Mucosa of descending colon (tissue), 3 donors: ENCODE data around the gene NFAM1. TPM values are rescaled to one million over a fixed set of nuclear protein-coding genes. Genes with fewer than 3 reads are reported as not detected.

ENCODE experiments used
- ATAC-seq: fragments of 200-7000 bp; cut with Tn5 transposase; one replicate; pipeline ENCODE4 v1.9.1; 2020; ENCODE audit warnings: mild to moderate bottlenecking, moderate library complexity
- DNase-seq, 3 donors: peaks; one replicate each; pipeline ENCODE4 v3.0.0-alpha.2; 2020
- H3K36me3 ChIP-seq: fragments of 200-600 bp; one replicate; pipeline ENCODE4 v1.8.0; 2021; ENCODE audit warnings: low read depth, mild to moderate bottlenecking
- H3K4me1 ChIP-seq: fragments of 200-600 bp; one replicate; pipeline ENCODE4 v1.8.0; 2021; ENCODE audit warnings: low read depth, mild to moderate bottlenecking
- H3K4me3 ChIP-seq: fragments of 200-600 bp; one replicate; pipeline ENCODE4 v1.8.0; 2021; ENCODE audit warnings: mild to moderate bottlenecking
- H3K9me3 ChIP-seq: fragments of 200-600 bp; one replicate; pipeline ENCODE4 v1.8.0; 2021; ENCODE audit warnings: mild to moderate bottlenecking
- CTCF ChIP-seq: fragments of 200-600 bp; IDR thresholded peaks from one replicate; pipeline ENCODE4 v1.8.0; 2022; ENCODE audit warnings: antibody characterized with exemption, mild to moderate bottlenecking
- intact Hi-C, 2 donors: fragments of 100-400 bp; cut with DNase I in 1 of 2; cut with micrococcal nuclease in 1 of 2; formaldehyde crosslinking; loops; one replicate each; pipeline versions ENCODE4 v1.11.0 to v1.11.1; 2022; cut with DNase I, micrococcal nuclease
- total RNA-seq, 3 donors: library from RNA; stranded (reverse); fragmentation: NEBNext Ultra II Directional in 2 of 3; extraction: Animal tissue kit (Norgen Biotek cat#: 25700) in 2 of 3; gene quantifications; one replicate each; pipeline versions ENCODE4 v1.2.1 to v1.2.4, GENCODE V29; 2021 to 2023
- donor health status: DM: no; HTN: no; CAD: no; lungs with moderate emphysema.
- donor health status: DM: no; HTN: no; CAD: no.
- donor health status: DM: no; HTN: yes; CAD: no.

The NFAM1 gene
- total RNA-seq, 3 donors from 2014 or later = 0.46 to 3.1 (median 2.9) TPM

GRCh38 chr22:42384506-42384905 lies 47.7 kb downstream of the NFAM1 start:
- no peak for TF ChIP-seq CTCF
- peaks cover 2% of the 10 kb centered on the region for H3K4me1 ChIP-seq
- intact Hi-C loops = no loop called here
- ATAC-seq (no peak), DNase-seq (no peak)
- H3K36me3 ChIP-seq = no peaks in the 10 kb centered on the region
- no peaks in the 10 kb centered on the region for H3K9me3 ChIP-seq
- no peak overlapping the region for H3K4me3 ChIP-seq

- no peak for ATAC-seq
- intact Hi-C loops = no loop called here
- TF ChIP-seq CTCF = no peak
- Histone ChIP-seq H3K36me3 (no peaks in the 10 kb centered on the region), H3K4me3 (no peak overlapping the region), H3K9me3 (no peaks in the 10 kb centered on the region), H3K4me1 (peaks cover 2% of the 10 kb centered on the region)
- no peak for DNase-seq
Measured at GRCh38 chr22:42383851-42384417, 48.3 kb downstream of the NFAM1 start.

- no peak for TF ChIP-seq CTCF
- no peaks in the 10 kb centered on the region for H3K36me3 ChIP-seq
- ATAC-seq (no peak), DNase-seq (no peak)
- no peak overlapping the region for H3K4me3 ChIP-seq
- intact Hi-C loops = no loop called here
- peaks cover 2% of the 10 kb centered on the region for H3K4me1 ChIP-seq
- H3K9me3 ChIP-seq = no peaks in the 10 kb centered on the region
Measured at GRCh38 chr22:42383287-42383686, 48.9 kb downstream of the NFAM1 start.

GRCh38 chr22:42380769-42381551 lies 51.2 kb downstream of the NFAM1 start:
- peaks cover 2% of the 10 kb centered on the region for H3K4me1 ChIP-seq
- H3K4me3 ChIP-seq = no peak overlapping the region
- ATAC-seq = no peak
- intact Hi-C loops = no loop called here
- DNase-seq = no peak
- TF ChIP-seq CTCF = no peak
- H3K9me3 ChIP-seq = no peaks in the 10 kb centered on the region
- H3K36me3 ChIP-seq = no peaks in the 10 kb centered on the region

- ATAC-seq = peak; percentile 61
- no peak for DNase-seq
- intact Hi-C loops = no loop called here
Measured at GRCh38 chr22:42379966-42380537, 52.2 kb downstream of the NFAM1 start.

More at GRCh38 chr22:42379966-42380537, 52.2 kb downstream of the NFAM1 start:
- Histone ChIP-seq H3K4me3 (no peak overlapping the region), H3K36me3 (no peaks in the 10 kb centered on the region), H3K4me1 (peaks cover 2% of the 10 kb centered on the region), H3K9me3 (no peaks in the 10 kb centered on the region)
- TF ChIP-seq CTCF = no peak
